SIG-M5 treated with dmso at 0.1 percent for 504 hours (cell line): ENCODE measurements around the gene MDM4.
"Not testable (repeated sequence)": the region's sequence is repeated elsewhere in the genome, so short reads cannot be mapped to it uniquely, and the experiment has no call there.

ENCODE experiments used
- DNase-seq: peaks from one replicate; lab custom pipeline; 2025; ENCODE audit not compliant: unreplicated experiment; lab: John Stamatoyannopoulos, UW

MDM4 gene

GRCh38 chr1:204560002-204560401, 43.8 kb downstream of the MDM4 start:
- DNase-seq = not testable (repeated sequence)

DNA sequence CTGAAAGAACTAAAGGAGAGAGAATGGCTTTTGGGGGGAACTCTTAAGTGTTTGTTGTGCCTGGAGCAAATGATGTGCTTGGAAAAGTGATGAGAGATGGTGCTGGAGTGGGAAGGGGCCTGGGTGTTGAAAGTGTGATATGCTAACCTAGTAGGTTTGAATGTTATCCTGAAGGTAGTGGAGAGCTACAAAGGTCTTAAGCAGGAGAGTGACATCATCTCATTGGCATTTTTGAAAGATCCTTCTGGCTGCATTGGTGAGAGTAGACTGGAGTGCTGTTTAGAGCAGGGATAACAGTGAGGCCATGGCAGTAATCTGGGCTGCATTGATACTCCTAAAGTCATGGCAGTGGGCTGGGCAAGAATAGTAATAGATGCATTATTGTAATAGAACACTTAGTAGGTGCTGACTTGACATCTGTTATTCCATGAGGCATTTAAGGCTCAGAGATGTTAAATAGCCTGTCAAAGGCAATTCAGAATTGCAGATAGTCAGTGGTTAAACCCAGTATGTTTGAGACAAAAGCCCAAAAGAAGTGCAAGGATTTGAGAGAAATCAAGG, 44.5 kb downstream of the MDM4 start:
- no peak for DNase-seq

DNA sequence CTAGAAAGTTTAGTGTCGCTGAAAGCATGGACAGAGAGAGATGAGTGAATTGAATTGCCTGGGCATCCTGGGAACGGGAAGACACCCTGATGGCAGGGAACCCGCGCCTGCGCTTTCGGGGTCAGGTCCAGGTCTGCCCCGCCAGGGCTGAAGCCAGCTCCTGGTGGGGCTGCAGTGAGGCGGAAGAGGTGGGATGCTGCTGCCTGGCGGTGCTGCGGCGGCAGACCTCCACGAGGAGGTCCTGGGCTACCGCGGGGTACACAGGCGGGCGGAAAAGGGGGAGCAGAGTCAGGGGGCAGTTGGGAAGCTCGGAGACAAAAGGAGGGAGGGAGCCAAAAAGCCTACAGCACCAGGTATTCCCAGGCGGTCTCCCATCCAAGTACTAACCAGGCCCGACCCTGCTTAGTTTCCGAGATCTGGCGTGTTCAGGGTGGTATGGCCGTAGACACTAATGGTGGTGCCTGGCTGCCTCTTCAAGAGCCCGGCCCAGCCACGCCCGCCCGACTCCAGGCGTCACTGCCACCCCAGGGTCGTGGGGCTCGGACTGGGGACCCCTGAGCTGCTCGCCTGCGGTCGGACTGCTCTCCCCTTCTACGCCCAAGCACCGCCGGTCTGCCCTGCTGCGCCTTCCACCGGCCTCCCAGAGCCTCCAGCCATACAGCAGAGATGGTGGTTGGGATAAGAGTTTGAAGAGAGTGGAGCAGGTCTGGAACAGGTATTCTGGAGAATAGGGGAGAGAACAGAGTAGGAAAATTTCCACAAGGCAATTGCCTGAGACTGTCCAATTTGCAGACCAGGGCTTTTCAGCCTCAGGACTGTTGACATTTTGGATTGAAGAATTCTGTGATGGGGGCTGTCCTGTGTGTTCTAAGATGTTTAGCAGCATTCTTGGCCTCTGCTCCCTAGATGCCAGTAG, 46.1 kb downstream of the MDM4 start:
- DNase-seq = no peak

DNA sequence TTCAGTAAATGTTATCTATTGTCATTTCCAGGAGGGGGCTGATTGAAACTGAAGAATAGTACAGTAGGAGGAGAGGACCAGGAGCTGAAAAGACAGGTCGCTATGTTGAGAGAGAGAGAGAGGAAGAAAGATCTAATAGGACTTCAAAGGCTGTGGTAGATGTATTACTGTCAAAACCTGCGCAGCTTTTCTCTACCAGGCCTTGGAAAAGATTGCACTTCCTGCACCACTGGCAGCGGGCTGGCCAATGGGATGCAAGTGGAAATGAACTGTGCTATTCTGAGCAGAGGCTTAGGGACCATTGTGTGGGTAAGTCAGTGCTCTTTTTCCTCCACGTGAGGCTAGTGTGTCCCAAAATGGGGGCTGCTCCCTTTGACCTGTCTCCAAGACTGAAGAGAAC, 47.1 kb downstream of the MDM4 start:
- no peak for DNase-seq

- DNase-seq = no peak
These were observed 47.6 kb downstream of the MDM4 start for GRCh38 chr1:204563780-204564179.

GRCh38 chr1:204564835-204565234, 48.6 kb downstream of the MDM4 start:
- no peak for DNase-seq

GRCh38 chr1:204565617-204566582, 49.7 kb downstream of the MDM4 start:
- peak; percentile 90 for DNase-seq

- no peak for DNase-seq
These were observed 50.4 kb downstream of the MDM4 start for GRCh38 chr1:204566583-204566955.

- no peak for DNase-seq
These were observed 50.9 kb downstream of the MDM4 start for GRCh38 chr1:204567071-204567470.

- DNase-seq = no peak
These were observed 52.5 kb downstream of the MDM4 start for GRCh38 chr1:204568576-204569315.

GRCh38 chr1:204569478-204569877, 53.3 kb downstream of the MDM4 start:
- no peak for DNase-seq

GRCh38 chr1:204570021-204570420, 53.8 kb downstream of the MDM4 start:
- DNase-seq = not testable (repeated sequence)

- peak; percentile 72 for DNase-seq
These were observed 54.9 kb downstream of the MDM4 start for GRCh38 chr1:204571128-204571527.

- no peak for DNase-seq
These were observed 55.4 kb downstream of the MDM4 start for GRCh38 chr1:204571631-204572030.

GRCh38 chr1:204572923-204573922, 57.0 kb downstream of the MDM4 start:
- DNase-seq = peak; percentile 60

GRCh38 chr1:204574016-204574864, 58.0 kb downstream of the MDM4 start:
- no peak for DNase-seq

DNA sequence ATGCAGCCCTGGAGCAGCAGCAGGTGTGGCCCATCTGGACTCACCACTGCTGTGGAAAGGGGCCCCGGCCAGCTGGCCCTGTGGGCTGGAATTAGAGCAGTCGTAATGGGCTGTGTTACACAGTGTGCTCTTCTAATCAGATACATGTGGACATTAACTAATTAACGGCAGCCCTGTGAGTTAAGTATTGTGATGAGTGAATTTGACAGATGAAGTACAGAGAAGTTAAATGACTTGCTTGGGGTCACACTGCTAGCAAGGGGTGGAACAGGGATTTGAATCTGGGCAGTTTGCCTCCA, 58.6 kb downstream of the MDM4 start:
- no peak for DNase-seq

GRCh38 chr1:204575221-204576190, 59.3 kb downstream of the MDM4 start:
- no peak for DNase-seq
